IPS DF 19.7 (cell line): ENCODE results near the gene SFN.
A peak's percentile ranks its signal among the peaks of the same experiment; 100 is the strongest.
"Not testable (repeated sequence)": the region's sequence is repeated elsewhere in the genome, so short reads cannot be mapped to it uniquely, and the experiment has no call there.

ENCODE experiments used
- DNase-seq: peaks from one replicate; pipeline ENCODE4 v3.0.0-alpha.2; 2013; ENCODE audit warnings: low read depth, low spot score

Gene SFN

DNA sequence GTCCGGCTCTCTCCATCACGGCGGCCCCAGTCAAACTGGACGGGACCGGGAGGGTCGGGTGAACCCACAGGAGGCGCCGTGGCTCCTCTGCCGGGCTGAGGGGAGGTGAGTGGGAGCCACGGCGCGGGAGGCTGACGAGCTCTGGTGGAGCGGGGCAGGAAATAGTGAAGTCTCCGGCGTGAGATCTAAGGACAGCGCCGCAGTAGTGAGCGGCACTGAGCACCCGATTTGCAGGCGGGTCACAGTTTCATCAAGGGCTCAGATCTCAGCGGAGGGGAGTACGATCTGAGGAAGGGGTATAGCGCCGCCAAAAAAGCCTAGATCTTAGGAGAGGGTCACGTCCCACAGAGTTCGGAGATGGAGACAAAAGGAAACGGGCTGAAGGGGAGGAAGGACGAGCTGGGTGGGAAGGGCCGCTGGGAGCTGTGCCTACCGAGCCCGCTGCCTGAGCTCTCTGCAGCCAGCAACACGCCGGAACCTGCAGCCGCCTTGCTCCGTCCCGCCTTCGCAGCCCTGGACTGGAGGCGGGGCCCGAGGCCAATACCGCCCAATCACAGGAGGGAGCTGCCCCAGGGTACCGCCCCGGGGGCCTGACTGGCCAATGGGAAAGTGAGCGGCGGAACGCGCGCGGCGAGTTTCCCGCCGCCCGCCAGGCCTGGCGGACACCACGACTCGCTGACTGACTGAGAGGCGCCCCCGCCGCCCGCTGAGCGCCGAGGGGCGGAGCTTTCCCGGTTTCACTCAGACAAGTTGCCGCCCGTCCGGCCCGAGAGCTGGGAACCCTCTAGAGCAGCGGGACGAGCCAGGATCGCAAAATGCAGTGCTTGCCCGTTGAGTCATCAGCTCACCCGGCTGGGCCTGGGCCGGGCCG is 1.9 kb downstream of the SFN start:
- peak; percentile 75 for DNase-seq

DNA sequence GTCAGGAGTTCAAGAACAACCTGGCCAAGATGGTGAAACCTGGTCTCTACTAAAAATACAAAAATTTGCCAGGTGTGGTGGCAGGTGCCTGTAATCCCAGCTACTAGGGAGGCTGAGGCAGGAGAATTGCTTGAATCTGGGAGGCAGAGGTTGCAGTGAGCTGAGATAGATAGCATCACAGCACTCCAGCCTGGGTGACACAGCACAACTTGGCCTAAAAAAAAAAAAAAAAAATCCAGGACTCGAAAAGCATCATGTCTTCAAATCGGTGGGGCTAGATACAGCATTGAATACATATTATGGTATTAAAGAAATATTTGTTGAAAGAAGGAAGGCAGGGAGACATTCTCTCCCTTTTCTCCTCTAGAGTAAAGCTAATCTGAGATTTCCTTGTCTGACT is 10.1 kb downstream of the SFN start:
- not testable (repeated sequence) for DNase-seq

DNA sequence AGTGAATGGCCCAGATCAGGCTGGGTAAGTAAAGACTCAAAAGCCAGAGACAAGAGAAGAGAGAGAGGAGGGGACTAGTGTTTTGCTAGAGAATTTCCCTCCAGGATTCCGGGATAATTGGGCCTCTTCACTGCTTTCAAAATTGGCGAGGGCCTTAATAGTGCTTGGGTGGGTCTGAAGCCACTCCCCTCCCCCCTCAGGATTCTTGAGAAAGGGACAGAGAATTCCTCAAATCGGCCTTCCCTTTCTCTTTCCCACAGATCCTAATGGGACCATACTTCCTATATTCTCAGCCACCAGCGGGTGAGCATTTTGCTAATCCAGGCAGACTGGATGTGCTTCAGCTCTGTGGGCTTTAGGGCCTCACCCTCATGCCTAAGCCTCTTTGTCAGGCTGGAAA is 11.9 kb downstream of the SFN start:
- no peak for DNase-seq

DNA sequence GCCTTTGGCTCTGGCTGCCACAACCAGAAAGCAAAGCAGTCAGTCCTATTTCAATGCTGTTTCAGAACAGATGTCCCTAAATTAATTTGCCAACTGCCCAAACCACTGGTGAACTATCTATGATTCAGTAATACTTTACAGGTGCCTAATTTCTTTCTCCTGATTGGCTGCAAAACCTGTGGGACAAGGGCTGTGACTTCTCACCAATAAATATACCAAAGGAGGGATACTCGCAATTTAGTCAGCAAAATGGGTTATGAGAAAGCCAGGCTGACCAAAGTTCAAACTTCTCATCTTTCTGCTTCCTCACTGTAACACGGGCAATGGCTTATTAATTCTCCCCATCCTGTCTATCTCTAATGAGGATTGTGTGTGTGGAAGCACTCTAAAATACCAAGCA is 14.4 kb downstream of the SFN start:
- DNase-seq: no peak

DNA sequence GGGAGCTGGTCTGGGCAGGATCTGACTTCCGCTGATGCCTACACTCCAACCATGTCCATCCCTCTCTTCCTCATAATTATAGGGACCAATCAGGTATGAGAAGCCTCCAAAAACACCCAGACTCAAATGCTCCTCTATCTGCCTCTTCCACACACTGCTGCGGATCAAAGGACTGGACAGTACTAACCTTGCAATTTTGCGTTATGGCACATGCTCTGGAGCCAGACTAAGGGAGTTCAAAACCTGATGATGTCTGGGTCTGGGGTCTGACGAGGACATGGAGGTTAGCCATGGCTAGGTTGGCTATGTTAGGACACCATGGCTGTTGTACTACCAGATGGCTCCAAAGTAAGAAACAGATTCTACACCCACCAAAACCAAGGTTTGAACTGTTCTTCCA is 16.8 kb downstream of the SFN start:
- no peak for DNase-seq

DNA sequence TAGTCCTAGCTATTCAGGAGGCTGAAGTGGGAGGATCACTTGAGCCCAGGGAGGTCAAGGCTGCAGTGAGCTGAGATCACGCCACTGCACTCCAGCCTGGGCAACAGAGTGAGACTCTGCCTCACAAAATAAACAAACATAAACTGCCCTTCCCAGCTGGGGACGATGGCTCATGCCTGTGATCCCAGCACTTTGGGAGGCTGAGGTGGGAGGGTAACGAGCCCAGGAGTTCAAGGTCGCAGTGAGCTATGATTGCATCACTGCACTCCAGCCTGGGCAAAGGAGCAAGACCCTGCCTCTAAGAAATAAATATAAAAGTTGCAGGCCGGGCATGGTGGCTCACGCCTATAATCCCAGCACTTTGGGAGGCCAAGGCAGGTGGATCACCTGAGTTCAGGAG is 18.7 kb downstream of the SFN start:
- not testable (repeated sequence) for DNase-seq

DNA sequence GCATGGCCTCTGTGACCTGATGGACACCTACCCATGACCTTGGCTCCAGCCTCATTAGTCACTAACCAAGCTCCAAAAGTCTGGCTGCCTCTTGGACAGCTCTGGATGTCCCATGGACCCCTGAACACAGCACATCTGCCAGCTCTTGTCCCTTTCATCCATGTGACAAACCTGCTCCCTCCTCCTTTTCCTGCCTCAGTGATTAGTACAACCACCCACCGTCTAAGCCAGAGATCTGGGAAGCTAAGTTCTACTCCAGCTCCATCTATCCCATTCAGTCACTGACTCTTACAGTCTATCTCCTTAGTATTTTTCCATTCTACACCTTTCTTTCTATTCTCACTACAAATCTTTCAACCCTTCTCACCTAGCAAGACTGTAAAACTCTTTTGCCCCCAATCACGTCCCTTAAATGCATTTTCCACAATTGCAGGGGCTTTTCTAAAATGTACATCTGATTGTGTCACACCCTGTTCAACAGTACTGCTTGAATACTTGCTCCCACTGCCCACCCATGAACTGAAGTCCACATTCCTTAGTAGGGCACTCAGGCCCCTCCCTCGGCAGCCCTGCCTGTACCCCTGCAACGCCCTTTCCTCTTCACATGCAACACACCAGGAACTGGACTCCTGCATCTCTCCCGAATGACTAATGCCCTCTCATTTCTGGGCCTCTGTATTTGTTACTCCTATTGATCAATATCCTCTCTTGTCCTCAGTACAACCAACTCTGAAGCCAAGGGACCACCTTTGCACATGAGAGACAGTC is 19.9 kb downstream of the SFN start:
- no peak for DNase-seq

DNA sequence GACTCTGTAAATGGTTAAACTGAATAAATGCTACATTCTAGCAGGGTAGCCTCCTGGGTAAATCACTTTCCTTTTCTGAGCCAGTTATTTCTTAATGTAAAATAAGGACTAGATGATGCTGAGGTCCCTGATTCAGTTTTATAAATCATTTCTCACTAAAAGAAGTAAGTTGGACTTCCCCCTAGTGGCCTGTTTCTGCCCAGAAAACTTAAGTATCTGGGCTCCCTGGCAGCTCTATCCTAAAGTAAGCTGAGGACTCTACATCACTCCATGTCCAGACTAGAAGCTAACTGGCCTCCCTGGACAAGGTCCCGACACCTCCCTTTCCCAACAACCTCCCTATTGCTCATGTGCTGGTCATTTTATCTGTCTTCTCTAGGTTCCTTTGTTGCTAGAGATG is 24.2 kb downstream of the SFN start:
- DNase-seq: no peak

DNA sequence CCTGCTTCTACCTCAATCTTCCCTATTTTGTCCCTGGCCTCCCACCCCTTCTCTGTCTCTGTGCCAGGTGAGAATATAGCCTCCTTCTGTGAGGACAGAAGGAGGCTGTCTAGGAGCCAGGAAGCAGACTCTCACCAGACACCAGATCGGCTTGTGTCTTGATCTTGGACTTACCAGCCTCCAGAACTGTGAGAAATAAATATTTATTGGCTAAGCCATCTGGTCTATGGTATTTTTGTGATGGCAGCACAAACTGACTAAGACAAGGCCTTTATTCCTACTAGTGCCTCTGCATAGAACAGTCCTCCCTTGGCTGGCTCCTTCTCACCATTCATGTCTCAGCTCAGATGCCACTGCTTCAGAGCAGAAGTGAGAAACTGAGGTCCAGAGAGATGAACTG is 25.3 kb downstream of the SFN start:
- no peak for DNase-seq

DNA sequence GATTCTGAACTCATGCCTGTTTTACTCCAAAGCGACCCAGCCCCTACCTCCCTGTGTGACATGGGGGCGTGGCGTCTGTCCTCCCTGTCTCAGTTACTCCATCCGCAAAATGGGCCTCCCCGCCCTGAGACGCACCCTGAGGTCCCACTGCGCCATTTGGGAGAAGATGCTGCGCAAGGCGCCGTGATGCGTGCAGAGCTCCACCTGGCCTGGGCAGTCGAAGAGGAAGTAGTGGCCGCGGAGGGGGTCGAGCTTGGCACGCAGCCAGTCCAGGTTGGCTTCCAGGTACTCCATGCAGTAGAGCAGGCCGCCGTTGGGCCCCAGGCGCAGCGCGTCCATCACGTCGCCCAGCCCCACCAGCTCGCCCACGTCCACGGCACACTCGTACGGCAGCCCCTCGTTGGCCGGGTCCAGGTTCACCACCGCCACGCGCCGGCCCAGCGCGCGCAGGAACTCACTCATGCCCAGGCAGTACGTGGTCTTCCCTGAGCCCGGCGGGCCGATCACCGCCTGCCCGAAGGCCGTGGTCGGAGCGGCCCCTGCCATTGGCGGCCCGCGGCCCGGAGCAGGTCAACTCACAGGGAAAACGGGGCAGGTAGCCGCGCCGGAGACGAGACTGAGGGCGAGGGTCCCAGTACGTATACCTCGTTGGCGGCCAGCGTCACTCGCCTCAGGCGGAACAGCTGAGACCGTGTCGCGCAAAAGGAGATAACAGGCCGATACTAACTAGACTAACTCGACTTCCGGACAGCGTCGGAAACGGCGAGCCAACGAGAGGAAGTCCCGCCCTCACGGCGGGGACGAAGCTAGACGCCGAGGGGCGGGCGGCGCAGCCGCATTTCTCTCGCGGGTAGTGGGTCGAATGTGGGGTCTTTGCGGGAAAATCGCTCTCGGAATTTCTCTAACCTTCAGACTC is 26.9 kb downstream of the SFN start, which contains the start of gene GPN2:
Gene GPN2 (minus strand): TSS at position 733 of the 916 bp plus-strand sequence. CDS start 187 bp downstream, at position 546.
- peak; percentile 45 for DNase-seq

DNA sequence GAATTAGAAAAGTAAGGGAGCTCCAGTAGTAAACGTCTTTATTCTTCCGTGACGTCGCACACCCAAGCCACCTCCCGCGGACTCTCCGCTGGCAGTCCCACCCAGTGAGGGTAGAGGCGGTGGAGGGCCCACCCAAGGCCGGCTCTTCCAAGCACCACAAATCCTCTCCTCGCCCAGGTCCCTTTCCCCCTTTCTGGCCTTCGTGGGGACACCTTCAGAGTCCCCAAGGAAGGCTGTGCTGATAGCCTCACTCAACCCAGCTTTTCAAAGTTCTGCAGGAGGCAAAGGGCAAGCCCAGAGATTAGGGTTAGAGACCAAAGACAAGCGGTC is 27.5 kb downstream of the SFN start:
- no peak for DNase-seq

DNA sequence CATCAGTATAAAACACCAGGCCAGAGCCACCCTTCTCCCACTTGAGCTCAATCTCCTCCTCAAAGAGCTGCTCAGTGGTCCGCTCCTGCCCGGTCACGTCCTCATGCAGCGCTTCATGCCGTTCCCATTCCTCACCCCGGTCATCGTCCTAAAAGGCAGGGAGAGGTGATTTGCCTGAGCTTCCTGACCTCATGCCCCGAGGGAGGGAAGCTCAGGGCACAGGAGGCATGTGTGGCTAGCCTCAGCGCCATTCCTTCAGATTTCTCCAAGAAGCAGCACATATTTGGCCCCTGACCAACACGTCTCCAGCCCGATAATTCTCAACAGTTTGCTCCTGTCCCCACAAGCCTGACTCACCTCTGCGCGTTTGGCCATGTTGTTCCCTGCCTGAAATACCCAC is 31.3 kb downstream of the SFN start:
- DNase-seq: no peak

DNA sequence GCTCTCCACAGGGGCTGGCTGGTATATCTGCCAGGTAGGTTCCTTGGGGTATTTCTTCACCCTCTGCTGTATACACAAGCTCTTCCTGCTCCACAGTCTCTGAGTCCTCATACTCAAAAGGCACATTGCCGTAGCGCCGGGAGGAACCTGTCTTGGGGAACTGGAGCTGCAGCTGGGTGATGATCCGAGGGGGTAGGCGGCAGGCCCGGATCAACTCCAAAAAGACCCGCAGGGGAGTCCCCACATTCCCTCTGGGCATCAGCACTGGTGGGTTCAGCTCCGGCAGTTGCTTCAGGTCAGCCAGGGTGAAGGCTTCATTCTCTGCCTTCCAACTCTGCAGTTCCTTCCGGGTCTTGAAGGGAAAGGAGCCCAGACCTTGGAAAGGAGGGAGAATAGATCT is 34.4 kb downstream of the SFN start:
- no peak for DNase-seq

DNA sequence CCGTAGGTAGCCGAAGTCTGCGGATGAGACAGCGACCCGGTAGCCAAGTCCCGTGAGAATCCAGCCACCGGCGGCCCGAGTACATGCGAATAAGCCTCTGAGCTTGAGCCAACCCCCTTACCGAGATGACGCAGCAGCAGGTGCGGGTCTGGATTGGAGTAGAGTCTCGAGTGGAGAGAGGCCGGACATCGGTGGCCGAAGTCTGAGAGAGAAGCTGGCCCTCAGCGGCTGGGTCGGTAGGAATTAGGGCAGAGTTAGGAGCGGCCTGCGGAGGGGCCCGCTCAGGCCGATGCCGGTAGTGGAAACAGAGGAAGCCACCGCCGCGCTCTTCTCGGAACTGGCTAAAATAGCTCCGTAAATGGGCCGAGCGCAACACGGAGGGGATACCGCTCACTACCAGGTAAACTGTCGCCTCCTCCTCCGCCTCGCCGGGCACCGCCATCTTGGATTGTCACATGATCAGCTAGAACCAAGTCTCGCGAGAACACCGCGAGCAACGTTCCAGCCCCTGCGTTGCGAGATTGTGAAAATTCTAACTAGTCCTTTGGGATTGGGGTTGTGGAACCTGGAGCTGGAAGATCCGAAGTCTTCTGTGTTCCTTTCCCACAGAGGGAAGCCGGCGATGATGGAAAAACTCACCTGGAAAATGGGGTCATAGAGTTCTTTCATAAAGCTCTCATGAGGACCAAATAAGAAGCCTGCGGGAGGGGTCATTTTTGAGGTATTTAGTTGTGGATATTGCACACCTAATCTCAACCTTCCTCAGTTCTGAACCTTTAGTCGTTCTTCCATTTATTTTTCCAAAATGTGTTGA is 37.3 kb downstream of the SFN start, which contains the start of gene GPATCH3:
Gene GPATCH3 (minus strand): TSS at position 467 of the 814 bp plus-strand sequence. CDS start 25 bp downstream, at position 442.
- DNase-seq: peak; percentile 74

DNA sequence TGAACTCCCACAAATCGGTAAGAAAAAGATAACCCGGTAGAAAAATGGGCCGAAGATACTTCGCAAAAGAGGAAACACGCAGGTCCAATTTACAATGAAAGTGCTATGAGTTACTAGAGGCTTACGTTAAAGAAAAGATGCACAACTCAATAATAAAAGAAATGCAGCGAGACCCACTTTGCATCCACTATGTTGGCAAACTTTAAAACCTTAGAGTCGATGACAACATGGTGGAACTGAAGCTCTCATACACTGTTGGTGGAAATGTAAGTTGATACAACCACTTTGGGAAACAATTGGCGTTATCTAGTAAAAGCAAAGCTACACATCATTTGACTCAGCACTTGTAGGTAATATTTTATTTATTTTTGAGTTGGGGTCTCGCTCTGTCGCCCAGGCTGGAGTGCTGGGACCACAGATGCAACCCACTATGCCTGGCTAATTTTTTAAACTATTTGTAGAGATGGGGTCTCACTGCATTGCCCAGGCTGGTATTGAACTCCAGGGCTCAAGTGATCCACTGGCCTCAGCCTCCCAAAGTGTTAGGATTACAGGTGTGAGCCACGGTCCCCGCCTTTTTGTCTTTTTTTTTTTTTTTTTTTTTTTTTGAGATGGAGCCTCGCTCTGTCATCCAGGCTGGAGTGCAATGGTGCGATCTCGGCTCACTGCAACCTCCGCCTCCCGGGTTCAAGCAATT is 38.0 kb downstream of the SFN start:
- DNase-seq: no peak

DNA sequence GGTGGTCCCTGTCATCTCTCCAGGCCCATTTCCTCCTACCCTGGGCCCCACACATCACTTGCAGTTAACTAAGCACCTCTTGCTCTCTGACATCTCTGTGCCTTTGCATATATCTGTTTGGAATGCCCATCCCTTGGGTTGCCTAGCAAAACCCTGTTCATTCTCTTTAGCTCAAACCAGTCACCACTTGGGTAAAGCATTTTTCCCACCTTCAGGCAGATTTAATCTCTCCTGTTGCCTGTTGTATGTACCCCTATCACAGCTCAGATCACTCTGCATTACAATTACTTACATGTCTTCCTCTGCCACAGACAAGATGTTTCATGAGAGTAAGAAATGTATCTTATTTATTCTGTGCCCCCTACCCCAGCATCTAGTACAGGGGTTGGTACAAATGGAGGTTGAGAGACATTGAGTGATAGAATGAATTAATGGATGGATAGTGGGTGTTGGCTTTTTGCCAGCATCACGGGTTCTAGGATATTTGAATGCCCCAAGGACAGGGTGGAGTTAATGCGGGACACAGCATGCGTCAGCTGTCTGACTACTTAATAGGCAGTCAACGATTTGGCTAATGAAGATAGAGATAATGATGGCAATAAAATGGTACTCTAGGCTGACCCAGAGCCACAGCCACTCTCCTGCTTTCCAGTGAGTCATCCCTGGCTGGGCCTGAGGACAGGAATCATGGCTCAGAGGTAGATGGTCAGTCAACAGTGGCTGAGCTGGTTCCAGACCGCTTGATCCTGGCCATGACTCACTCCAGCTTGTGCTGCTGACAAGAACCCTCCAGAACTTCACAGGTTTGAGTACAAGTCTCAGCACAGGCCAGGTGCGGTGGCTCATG is 44.3 kb downstream of the SFN start:
- DNase-seq: no peak

DNA sequence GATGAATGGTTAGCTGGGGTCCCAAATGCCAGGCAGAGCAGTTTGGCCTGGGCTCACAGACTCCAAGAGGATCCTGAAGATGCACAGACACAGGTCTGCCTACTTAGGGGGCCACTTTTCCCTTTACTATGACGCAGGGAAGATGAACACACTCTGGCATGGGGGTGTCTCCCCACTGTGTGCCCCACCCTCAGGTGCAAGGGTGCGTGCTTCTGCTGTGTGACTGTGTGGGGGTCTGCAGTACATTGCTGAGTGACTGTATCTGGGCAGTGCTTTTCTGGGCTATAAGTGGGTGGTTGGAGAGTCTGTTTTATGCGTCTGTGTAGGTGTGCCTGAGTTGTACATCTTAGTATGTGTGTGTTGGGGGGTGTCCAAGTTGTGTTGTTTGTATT is 47.0 kb downstream of the SFN start:
- no peak for DNase-seq

DNA sequence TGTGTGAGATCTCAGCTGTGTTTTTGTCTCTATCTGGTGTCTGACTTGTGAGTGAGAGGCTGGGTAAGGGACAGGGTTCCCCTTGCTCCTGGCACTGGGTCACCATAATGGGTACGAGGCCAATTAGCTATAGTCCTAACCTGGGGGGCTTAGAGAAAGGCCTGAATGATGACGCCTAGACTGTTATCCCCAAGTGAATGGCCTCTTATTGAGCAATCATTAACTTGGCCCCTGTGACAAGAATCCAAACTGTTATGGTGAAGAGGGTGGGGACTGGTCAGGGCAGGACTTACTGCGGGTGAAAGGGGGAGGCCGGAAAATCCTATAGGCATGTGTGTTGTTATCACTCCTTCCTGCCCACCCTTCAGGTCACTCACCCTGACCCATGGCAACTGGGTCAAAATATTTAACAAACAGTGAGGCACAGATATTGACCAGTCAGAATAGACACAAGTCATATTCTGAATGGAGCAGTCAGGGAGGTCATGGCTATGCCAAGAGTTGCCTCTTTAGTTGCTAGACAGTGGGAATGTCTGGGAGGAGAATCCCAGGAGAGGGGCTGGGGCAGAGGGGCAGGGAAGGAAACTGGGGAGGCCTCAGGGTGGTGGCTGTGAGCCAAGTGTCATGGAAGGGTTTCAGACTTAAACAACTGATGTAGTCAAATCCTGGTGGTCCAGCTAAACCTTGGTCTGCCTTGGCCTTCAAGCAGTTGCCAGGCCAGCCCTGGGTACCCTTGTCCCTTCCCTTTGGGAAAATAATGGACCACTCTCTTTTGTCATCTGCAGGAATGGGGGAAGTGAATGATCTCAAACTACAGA is 47.6 kb downstream of the SFN start:
- DNase-seq: no peak
